ENCODE data around the gene SEMA7A.

The SEMA7A gene

DNA sequence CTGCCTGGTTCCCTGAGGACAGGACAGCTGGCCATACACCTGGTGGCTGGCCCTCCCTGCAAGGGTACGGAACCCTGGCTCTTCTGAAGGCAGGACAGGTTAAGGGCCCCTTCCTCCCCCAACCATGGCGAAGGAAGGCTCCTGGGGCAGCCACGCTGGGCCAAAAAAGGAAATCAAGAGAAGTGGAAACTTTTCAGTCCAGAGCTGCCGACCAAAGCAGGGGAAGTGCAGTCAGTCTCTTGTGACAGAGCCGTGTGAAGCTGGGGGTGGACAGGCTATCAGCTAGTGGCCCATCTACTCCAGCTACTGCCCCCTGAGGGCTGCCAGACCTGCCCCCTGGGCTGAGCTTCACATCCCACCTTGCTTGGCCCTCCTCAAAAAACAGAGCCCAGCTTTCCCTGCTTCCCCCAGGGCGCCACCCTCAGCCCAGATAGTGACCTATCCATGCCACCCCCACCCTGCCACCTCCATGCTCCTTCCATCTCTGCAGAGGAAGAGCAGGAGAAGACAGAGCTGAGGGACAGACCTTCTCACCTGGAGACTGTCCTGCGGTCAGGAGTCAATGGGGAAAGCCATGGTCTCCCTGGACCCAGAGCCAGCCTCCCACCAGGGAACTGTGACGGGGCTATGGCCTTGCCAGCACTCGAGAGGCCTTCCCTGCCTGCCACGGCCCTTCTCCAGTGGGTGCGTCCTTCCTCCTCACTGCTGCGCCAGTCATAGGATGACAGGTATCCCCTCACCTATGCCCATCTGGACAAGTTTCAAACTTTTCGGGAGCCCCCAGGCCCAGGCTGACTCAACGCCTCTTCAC is 4.6 kb downstream of the SEMA7A start:
- no peak for DNase-seq

DNA sequence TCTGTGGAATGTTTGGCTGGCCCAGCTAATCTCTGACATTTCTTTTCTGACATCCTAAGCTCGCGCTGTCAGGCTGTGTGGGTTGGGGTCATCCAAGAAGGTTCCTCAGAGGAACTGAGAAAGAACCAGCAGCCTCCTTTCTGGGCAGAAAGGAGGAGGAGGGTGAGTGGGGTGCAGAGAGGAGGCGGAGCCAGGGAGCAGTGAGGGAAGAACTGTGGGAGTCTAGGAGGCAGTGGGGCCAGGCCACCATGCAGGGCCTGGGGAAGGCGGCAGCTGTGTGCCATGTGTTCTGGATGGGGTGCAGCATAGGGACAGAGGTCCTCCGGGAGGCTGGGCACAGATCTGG is 5.3 kb downstream of the SEMA7A start:
- no peak for DNase-seq

GRCh38 chr15:74427607-74428441 is 5.9 kb downstream of the SEMA7A start:
- DNase-seq, result no peak

GRCh38 chr15:74426404-74427281 is 7.1 kb downstream of the SEMA7A start:
- DNase-seq, result no peak

- no peak for DNase-seq
These were observed 8.1 kb downstream of the SEMA7A start for GRCh38 chr15:74425630-74426029.

DNA sequence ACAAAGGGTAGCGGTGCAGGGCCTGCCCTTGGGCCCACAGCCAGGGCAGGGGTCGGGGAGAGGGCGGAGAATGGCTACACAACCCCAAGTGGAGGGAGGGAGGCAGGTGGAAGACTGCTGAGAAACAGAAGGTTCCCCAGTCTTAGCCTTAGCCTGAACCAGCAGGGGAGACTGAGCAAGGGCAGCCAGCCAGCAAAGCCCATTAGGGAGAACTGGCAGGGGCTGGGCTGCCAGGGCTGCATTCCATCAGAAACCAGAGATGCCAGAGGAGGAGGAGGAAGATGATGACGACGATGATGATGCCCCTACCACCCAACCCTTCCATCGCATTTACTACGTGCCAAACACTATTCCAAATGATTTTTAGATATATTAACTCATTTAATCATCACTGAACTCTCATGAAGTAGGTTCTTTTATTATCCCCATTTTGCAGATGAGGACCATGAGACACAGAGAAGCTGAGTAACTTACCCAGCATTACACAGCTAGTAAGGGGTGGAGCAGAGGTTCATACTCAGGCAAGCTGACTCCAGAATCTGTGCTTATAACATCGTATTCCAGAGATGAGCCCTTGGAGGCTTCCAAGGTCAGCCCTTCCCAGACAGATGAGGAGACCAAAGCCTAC is 8.7 kb downstream of the SEMA7A start:
- DNase-seq, result no peak

DNA sequence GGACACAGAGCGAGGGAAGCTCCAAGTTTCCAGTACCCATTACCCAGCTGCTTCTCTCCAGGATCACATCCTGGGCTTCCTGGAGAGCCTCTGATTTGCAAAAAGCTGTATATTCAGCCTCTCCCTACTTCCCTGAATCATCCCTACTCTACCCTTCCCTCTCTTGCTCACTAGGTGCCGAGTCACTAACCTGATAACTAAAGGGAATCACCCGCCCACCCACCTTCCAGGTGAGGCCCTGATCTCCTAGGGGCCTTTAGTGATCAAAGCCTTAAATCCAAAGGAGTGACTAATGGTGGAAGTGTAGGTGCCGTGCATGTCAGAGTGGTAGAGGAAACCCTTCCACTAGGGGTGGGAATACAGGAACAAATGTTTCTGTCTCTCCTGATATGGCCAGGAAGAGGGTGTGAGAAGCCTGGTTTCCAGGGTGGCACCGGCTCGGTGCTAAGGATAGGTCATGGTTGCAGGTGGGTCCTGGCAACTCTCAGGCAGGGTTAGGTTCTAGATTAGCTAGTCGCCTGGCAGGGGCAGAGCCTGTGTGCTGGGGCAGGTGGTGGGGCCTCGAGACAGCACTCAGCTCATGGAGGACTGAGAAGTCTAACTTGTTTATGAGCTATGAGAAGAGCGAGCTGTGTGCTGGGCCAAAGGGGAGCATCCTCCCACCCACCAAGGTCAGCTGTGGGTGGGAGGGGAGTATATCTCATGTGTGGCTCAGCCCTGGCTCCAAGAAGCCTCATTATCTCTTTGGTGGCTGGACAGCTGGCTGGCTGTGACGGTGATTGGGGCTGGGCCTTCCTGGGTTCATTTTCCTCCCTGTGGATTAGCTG is 10.1 kb downstream of the SEMA7A start:
- DNase-seq, result no peak

DNA sequence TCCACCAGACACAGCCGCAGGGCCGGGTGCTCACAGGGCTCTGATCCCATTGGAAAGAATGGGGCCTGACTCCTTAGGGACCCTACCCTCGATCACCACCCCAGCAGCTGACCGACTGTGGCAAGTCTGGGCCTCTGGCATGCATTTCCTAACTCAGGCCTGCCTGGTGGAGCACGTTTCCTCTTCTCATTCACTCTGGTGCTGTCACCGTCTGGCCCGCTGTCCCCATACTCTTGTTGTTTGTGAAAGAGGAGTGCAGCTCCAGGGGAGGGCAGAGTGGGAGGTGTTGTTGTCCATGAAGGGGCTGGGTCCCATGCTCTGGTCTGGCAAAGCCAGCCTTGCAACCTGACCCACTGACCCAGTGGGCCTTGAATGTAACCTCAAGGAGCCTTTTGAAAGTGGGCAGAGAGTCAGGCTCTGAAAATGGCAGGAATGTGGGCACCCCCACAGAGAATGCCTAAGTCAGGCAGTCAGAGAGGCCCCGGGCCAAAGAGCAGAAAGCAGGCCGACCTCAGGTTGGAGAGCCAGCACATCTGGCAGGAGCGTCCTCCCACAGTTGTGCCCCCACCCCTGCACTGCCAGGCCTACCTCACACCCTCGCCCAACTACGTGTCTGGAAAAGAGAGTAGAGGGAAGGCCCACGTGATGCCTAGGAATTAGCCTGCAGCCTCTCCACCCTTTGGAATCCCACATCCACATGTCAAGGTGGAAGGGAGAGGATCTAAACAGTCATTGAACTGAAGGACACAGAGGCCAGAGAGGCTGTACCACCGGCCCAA is 10.9 kb downstream of the SEMA7A start:
- no peak for DNase-seq

DNA sequence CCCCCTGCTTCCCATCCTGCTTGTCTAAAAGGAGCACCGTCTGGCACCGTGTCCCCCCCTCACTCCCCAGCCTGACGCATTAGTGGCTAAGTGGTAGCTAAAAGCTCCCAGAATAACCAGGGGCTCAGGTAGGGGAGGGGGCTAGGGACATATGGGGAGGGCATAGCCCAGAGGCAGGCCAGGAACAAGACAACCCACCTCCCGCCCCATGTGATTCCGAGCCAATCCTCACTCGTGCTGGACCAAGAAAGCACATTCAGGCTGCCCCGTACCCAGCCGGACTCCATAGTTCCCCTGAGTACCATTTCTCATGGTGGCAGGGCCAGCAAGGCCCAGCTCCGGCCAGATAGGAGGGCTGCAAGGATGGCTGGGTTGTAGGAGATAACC is 11.5 kb downstream of the SEMA7A start:
- DNase-seq, result no peak

DNA sequence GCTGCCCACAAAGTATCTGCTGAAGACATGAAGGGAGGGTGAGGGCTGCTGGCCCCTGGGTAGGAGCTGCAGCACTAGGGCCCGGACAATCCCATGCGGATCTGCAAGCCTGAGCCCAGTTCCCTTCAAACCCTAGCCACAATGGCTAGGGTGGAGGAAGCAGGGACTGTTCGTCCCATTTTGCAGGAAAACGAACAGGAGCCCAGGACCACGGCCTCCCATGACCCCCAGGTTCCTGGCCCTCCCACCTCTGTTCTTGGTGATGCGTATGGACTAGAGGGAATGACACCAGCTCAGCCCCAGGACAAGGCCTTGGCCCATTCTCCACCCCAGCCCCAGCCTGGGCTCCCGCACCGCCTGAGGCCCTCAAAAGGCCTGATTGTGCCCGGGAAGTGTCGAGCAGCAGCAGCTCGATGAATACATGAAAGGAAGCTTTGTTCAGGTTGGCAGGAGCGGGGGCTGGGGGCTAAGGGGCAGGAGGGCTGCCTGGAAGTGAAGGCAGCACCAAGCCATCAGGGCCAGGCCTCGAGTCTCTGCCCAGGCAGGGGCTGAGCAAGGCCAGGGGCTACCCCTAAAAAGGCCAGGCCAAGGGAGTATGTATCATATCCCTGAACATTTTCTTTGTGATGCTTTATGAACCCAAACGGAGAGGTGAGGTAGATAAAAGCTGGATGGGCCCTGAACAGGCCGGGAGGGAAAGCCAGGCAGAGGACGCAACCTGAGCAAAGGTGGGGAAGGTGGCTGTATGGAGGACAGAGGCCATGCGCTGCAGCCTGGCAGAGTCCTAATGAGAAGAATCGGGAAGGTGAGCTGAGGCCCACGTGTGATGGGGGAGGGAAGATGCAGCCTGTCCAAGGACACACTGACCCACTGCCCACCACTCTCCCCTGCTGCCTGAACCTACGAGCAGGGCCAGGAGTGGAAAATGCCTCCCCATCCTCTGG is 12.2 kb downstream of the SEMA7A start:
- no peak for DNase-seq

DNA sequence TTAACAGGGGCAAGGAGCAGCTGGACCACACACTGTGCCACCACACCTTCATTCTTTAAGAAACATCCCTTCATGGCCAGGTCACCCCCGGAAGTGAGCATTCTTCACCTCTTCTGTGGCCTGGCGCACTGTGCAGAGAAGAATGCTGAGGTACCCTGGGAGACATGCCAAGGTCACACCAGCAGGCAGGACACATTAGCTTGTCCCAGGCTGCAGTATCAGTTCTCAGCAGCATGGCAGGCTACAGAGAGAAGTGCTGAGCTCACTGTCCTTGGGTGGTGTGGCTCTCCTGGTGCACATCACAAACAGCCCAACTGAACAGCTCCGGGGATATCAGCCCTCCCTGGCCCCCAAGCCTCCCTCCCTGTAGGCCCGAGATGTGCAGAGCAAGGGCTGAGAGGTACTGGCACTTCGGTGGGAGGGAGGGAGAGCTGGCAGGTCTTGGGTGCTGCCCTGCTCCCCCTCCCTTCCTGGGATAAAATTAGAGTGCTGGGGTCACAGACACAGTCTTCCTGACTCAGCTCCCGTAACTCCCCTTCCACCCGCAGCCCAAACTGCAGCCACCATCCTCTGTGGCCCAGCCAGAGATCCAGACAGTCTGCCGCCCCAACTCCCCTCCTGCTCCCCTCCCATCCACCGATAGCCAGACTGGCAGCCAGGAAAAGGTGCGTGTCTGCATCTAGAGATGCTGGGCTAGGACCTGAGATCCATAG is 13.4 kb downstream of the SEMA7A start:
- DNase-seq, result no peak

DNA sequence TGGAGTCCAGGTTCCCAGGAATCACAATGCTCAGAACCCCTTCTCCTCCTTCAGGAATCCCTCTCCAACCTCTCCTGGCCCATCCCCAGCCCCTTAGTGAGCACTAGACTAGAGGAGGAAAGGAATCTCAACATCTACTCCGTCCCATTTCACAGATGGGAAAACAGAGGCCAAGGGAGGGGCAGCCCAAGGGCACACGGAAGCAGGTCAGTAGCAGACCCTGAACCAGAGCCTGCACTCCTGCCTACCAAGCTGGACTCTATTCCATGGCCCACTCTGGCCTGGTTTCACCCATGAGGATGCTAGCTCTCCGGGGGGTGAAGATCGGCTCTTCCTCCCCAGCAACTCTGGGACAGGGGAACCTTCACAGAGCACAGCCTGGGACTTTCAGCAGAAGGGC is 14.3 kb downstream of the SEMA7A start:
- DNase-seq, result no peak

- DNase-seq, result no peak
These were observed 15.0 kb downstream of the SEMA7A start for GRCh38 chr15:74418575-74419338.

- DNase-seq, result no peak
These were observed 16.1 kb downstream of the SEMA7A start for GRCh38 chr15:74417670-74418069.

DNA sequence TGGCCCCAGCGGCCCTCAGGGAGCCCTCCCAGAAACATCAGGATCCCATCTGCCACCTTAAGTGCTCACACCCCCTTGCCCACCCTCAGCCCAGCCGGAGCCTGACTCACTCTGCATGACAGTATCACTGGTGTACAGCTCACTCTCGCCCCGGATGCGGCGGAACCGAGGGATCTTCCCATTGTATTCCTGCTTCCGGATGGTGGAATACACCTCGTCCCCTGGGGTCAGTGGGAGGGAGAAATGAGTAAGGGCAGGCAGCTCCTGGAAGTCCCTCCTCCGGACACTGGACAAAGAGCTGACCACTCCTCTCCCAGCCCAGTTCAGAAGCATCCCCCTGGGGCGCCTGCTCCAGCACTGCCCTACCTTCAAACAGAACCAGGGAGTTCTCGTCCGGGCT is 16.5 kb downstream of the SEMA7A start:
- no peak for DNase-seq

GRCh38 chr15:74415966-74416916 is 17.5 kb downstream of the SEMA7A start:
- DNase-seq, result no peak

Measured in NCI-H146 (cell line).